PC-9 (cell line): Measurements from ENCODE around the gene HCFC1R1.

Source experiments
- CTCF ChIP-seq: fragments of 200-600 bp; sonication (generic); conservative IDR thresholded peaks from 2 replicates; pipeline ENCODE4 v1.6.1; 2017; ENCODE audit warnings: mixed run types, antibody characterized with exemption, mild to moderate bottlenecking, moderate library complexity
- EZH2 ChIP-seq: fragments of 200-600 bp; sonication (generic); IDR thresholded peaks from 2 replicates; pipeline ENCODE4 v1.8.0; 2017; ENCODE audit warnings: antibody characterized with exemption, low read depth

GRCh38 chr16:3004781-3005284 is 18.9 kb downstream of the HCFC1R1 start:
- TF ChIP-seq CTCF (no peak), EZH2 (no peak)
